Uterus (tissue), 4 donors: ENCODE results near the gene UMODL1. TPM values are rescaled to one million over a fixed set of nuclear protein-coding genes. Genes with fewer than 3 reads are reported as not detected.

Experiments used
- DNase-seq, 2 donors: peaks; one replicate each; pipeline ENCODE4 v3.0.0-alpha.2; 2019 to 2020
- H3K27ac ChIP-seq, 2 donors: fragments of 200-600 bp; sonication (generic); 1 replicate in 1 of 2; 2 replicates in 1 of 2; pipeline ENCODE4 v1.5.1; 2016 to 2018
- H3K27me3 ChIP-seq, 2 donors: fragments of 200-600 bp; sonication (generic); one replicate each; pipeline ENCODE4 v1.5.1; 2018 to 2019; ENCODE audit warnings: control low read depth in 1 of 2
- H3K36me3 ChIP-seq, 2 donors: fragments of 200-600 bp; sonication (generic); one replicate each; pipeline ENCODE4 v1.5.1; 2019; ENCODE audit warnings: control low read depth in 1 of 2
- H3K4me1 ChIP-seq, 2 donors: fragments of 200-600 bp; sonication (generic); one replicate each; pipeline ENCODE4 v1.5.1; 2018 to 2019; ENCODE audit warnings: control low read depth in 1 of 2
- H3K4me3 ChIP-seq, 2 donors: fragments of 200-600 bp; sonication (generic); 1 replicate in 1 of 2; 2 replicates in 1 of 2; pipeline ENCODE4 v1.5.1; 2018 to 2019; ENCODE audit warnings: mild to moderate bottlenecking in 1 of 2
- H3K9me3 ChIP-seq, 2 donors: fragments of 200-600 bp; sonication (generic); one replicate each; pipeline ENCODE4 v1.5.1; 2019; ENCODE audit warnings: control low read depth in 1 of 2
- CTCF ChIP-seq, 4 experiments: fragments of 200-600 bp in 2 of 4; fragments of 450-650 bp in 2 of 4; sonication (generic) in 2 of 4; IDR thresholded peaks; one replicate each; pipeline ENCODE4 v1.5.1; 2016 to 2019; ENCODE audit warnings: antibody characterized with exemption in 4 of 4, mild to moderate bottlenecking in 2 of 4, moderate library complexity in 1 of 4
- POLR2A ChIP-seq, 2 donors: fragments of 450-650 bp; IDR thresholded peaks; one replicate each; pipeline ENCODE4 v1.6.1; 2016; ENCODE audit warnings: antibody characterized with exemption in 2 of 2, mild to moderate bottlenecking in 1 of 2, moderate library complexity in 1 of 2
- intact Hi-C: fragments of 100-400 bp; cut with DNase I; formaldehyde crosslinking; loops from one replicate; pipeline ENCODE4 v1.15.1; 2023; ENCODE audit warnings: low total_unique reads
- total RNA-seq, 4 donors: library from RNA; depleted of rRNA in 3 of 4; stranded (reverse); fragments of >200 nt in 3 of 4; gene quantifications; one replicate each; pipeline versions ENCODE4 v1.1.0 to v1.2.4, GENCODE V29; 2014 to 2023
- donor health status: DM: yes; HTN: yes; CAD: no.

UMODL1 gene
- total RNA-seq, 4 donors from 2014 or later: not detected

- DNase-seq: peak; percentile 69 to 77
- no peak overlapping the region for H3K27ac ChIP-seq
- no peaks in the 10 kb centered on the region for H3K27me3 ChIP-seq
- intact Hi-C loops: loop anchor here (5.0 kb wide), 1 partner anchor 305 kb away; no protein-coding TSS in a partner anchor
- H3K36me3 ChIP-seq: no peaks in the 10 kb centered on the region
- no peaks in the 10 kb centered on the region for H3K9me3 ChIP-seq
- H3K4me1 ChIP-seq: no peaks in the 10 kb centered on the region
- TF ChIP-seq CTCF (IDR thresholded peaks at IDR 0.05) (peak; percentile 90 to 94 (median 92)), POLR2A (IDR thresholded peaks at IDR 0.05) (no peak)
- no peak overlapping the region for H3K4me3 ChIP-seq
Measured at GRCh38 chr21:42117229-42117966, 46.3 kb downstream of the UMODL1 start.

DNA sequence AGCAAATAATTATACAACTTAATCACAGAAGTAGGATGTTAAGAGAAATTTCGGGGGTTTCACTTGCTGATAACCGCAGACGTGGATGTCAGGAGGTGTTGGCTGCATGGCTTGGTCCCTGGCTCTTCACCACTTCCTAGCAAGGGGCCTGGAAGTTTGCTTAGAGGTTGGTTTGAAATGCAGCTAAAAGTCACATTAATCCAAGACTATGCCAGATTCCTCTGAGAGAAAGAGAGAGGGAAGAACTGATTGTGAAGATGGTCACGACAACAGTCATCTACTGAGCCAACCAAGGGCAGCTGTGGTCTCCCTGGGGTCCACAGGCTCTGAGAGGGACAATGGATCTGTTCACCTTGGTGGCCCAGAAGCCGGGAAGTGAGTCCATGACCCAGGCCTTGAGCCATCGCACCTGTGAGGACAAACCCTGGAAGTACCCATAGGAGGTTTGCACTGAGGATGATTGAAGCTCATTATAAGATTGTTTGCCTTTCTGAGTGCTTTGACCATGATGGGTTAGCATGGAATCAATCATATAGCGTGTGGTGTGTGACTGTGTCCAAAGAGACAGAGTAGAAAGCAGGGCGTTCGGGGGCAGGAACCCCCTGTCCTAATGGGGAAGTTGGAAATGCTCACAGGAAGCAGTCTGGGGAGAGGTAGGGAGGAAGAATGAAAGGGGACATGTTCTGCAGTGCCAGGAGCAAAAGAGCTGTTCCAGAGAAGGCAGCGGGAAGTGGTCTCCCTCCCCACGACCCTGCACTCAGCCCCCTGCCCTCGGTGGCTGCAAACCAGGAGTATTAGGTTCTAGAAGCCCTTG, 47.1 kb downstream of the UMODL1 start:
- intact Hi-C loops: loop anchor here (5.0 kb wide), 1 partner anchor 306 kb away; no protein-coding TSS in a partner anchor
- H3K4me1 ChIP-seq: no peaks in the 10 kb centered on the region
- no peaks in the 10 kb centered on the region for H3K9me3 ChIP-seq
- no peak for TF ChIP-seq CTCF (IDR thresholded peaks at IDR 0.05)
- TF ChIP-seq POLR2A (IDR thresholded peaks at IDR 0.05): no peak
- no peak overlapping the region for H3K4me3 ChIP-seq
- no peaks in the 10 kb centered on the region for H3K36me3 ChIP-seq
- no peak overlapping the region for H3K27ac ChIP-seq
- no peaks in the 10 kb centered on the region for H3K27me3 ChIP-seq
- no peak for DNase-seq

DNA sequence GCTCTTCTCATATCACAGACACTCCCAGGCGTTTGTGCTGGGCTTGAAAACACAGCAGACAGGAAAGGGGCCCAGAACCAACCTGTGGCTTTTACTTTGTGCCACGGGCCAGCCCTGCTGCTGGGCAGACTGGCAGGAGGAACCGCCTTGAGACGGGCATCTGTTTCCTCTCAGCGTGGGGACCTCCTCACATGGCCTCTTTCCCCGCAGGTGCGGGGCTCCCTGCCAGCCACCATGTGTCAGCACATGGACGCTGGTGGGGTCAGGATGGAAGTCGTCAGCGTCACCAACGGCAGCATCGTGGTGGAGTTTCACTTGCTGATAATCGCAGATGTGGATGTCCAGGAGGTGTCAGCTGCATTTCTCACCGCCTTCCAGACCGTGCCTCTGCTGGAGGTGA, 47.8 kb downstream of the UMODL1 start:
- Histone ChIP-seq H3K9me3 (no peaks in the 10 kb centered on the region), H3K36me3 (no peaks in the 10 kb centered on the region), H3K4me1 (no peaks in the 10 kb centered on the region), H3K27me3 (no peaks in the 10 kb centered on the region), H3K4me3 (no peak overlapping the region), H3K27ac (no peak overlapping the region)
- intact Hi-C loops: loop anchor here (5.0 kb wide), 1 partner anchor 307 kb away; no protein-coding TSS in a partner anchor
- DNase-seq: no peak
- TF ChIP-seq CTCF (IDR thresholded peaks at IDR 0.05) (no peak), POLR2A (IDR thresholded peaks at IDR 0.05) (no peak)

DNA sequence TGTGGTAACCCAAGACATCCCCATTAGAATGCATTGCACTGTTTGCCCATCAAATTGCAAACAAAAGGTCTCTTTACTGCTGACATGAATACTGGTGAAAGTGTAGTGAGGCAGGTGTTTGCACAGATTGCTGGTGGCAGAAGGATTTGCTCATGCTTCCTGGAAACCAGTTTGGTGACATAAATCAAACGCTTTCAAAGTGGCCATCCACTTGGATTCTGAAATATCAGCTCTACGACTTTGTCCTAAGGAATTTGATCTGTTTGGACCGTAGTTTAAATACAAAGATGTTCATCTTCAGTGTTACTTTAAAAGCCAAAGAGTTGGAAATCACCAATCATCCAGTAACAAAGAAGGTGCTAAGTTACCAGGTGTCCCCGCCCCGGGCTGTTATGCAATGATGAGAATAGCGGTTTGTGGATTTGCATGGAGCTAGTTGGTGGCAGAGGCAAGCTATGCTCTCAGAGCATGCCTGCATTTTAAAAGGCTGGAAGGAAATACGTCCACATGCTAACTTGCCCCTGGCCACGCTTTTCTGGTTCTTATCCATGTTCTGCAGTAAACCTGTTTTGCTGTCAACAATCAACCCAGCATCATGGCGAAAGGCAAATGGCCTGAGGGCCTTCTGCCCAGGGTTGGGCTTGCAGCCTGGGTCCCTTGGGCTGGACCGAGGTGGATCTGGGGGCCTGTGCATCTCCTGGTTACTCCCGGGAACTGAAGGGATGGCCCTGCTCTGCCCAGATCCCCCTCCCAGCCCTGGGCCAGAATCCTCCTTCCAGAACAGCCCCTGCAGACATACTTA, 49.2 kb downstream of the UMODL1 start:
- Histone ChIP-seq H3K27me3 (no peaks in the 10 kb centered on the region), H3K4me1 (no peaks in the 10 kb centered on the region), H3K4me3 (no peak overlapping the region), H3K27ac (no peak overlapping the region), H3K9me3 (no peaks in the 10 kb centered on the region), H3K36me3 (no peaks in the 10 kb centered on the region)
- TF ChIP-seq POLR2A (IDR thresholded peaks at IDR 0.05): no peak
- no peak for TF ChIP-seq CTCF (IDR thresholded peaks at IDR 0.05)
- intact Hi-C loops: no loop called here
- no peak for DNase-seq
